Mesothelial cell of epicardium (in vitro differentiated cells): Measurements from ENCODE around the gene CREM. TPM values are rescaled to one million over a fixed set of nuclear protein-coding genes. Genes with fewer than 3 reads are reported as not detected.
"Not testable (repeated sequence)": the region's sequence is repeated elsewhere in the genome, so short reads cannot be mapped to it uniquely, and the experiment has no call there.

Source experiments
- DNase-seq, 2 experiments: peaks; one replicate each; pipeline ENCODE4 v3.0.0; 2021; ENCODE audit warnings: low spot score in 2 of 2; ENCODE audit not compliant: unreplicated experiment in 2 of 2
- H3K27ac Mint-ChIP-seq: 2 replicates; pipeline ENCODE4 v1.8.0; 2021; ENCODE audit warnings: mixed read lengths
- H3K27me3 Mint-ChIP-seq: 2 replicates; pipeline ENCODE4 v1.8.0; 2021; ENCODE audit warnings: low read depth, mixed read lengths
- H3K36me3 Mint-ChIP-seq: 2 replicates; pipeline ENCODE4 v1.8.0; 2021; ENCODE audit warnings: mixed read lengths
- H3K4me1 Mint-ChIP-seq: 2 replicates; pipeline ENCODE4 v1.8.0; 2021; ENCODE audit warnings: mixed read lengths
- H3K4me3 Mint-ChIP-seq: 2 replicates; pipeline ENCODE4 v1.8.0; 2021; ENCODE audit warnings: mild to moderate bottlenecking, moderate library complexity, mixed read lengths
- H3K9me3 Mint-ChIP-seq: 2 replicates; pipeline ENCODE4 v1.8.0; 2021; ENCODE audit warnings: mixed read lengths
- CTCF ChIP-seq: fragments of 200-600 bp; sonication (generic); IDR thresholded peaks from one replicate; pipeline ENCODE4 v1.5.0; 2021; ENCODE audit warnings: antibody characterized with exemption; ENCODE audit not compliant: unreplicated experiment
- total RNA-seq: library from RNA; stranded (reverse); gene quantifications from 3 replicates; pipeline ENCODE4 v1.2.1, GENCODE V29; 2021

The CREM gene
- 31.8 to 37.2 TPM (median 34.2 TPM) in 3 replicates for total RNA-seq

DNA sequence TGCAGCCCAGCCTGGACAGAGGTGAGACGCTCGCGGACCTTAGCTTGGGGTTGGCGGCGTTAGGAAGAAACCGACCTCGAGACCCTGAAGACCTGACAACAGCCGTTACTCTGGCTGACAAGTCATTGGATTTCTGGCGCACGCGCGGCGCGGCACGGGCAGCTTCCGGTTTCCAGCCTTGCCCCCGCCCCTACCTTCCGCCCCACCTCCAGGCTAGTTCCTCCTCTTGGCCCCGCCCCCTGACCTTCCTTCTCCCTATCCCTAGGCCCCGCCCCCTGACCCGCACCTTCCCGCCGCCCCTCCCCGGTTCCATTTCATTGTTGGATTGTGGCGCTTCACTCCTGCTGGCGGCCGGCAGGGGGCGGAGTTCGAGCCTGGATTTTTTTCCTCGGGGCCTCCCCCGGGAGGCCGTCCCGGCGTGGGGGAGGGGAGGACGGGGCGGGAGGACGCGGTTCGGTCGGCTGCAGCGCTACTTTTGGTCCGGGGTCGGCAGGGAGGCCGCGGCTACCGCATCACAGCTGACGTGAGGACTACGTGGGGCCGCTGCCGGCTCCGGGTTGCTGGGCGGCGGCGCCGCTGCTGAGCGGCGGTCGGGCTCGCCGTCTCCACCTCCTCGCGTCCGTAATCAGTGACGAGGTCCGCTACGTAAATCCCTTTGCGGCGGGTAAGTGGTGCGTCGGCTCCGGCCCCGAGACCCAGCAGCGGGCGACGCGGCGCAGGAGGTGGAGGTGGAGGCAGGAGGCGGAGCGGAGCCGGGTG, at the start of gene CREM:
TSS of gene CREM (plus strand) at position 317 of the 759 bp plus-strand sequence. CDS start 10,990 bp downstream, outside the sequence.
- peak; percentile 100 for TF ChIP-seq CTCF
- Mint-ChIP-seq H3K9me3 (no peaks in the 10 kb centered on the region), H3K36me3 (no peaks in the 10 kb centered on the region), H3K4me3 (peak within 1 kb of the TSS; percentile 89), H3K27me3 (no peaks in the 10 kb centered on the region), H3K27ac (peak within 1 kb of the TSS; percentile 98), H3K4me1 (peaks cover 24% of the 10 kb centered on the region)
- peak; percentile 98 to 100 for DNase-seq

DNA sequence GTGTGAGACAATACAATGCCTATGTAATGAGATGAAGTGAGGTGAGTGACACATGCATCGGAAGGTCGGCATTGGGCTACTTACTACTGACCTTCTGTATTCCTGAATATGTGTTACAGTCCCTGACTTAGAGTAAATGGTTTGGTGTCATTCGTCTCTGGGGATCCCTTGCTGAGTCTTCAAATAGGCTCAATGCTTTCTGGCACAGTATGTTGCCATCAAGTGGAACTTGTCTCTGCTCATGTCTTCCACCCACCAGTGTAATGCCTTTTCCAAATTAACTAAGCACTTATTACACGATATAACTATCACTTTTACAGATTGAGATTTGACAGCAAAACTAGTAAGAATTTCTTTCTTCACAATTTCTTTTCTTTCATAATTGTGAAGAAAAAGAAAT, 47.4 kb upstream of the CREM start:
- peaks cover 19% of the 10 kb centered on the region for H3K9me3 Mint-ChIP-seq
- no peaks in the 10 kb centered on the region for H3K27me3 Mint-ChIP-seq
- no peaks in the 10 kb centered on the region for H3K4me1 Mint-ChIP-seq
- no peak overlapping the region for H3K27ac Mint-ChIP-seq
- TF ChIP-seq CTCF, result no peak
- no peak overlapping the region for H3K4me3 Mint-ChIP-seq
- no peak for DNase-seq
- peaks cover 28% of the 10 kb centered on the region for H3K36me3 Mint-ChIP-seq

- Mint-ChIP-seq H3K27ac (no peak overlapping the region), H3K4me3 (no peak overlapping the region), H3K27me3 (no peaks in the 10 kb centered on the region), H3K36me3 (peaks cover 31% of the 10 kb centered on the region), H3K4me1 (no peaks in the 10 kb centered on the region), H3K9me3 (peaks cover 22% of the 10 kb centered on the region)
- no peak for TF ChIP-seq CTCF
- no peak for DNase-seq
Observed at GRCh38 chr10:35079763-35080162, 46.9 kb upstream of the CREM start.

- not testable (repeated sequence) for H3K27me3 Mint-ChIP-seq, DNase-seq, H3K4me3 Mint-ChIP-seq, H3K4me1 Mint-ChIP-seq, H3K27ac Mint-ChIP-seq
- peaks cover 31% of the 10 kb centered on the region for H3K36me3 Mint-ChIP-seq
- peaks cover 22% of the 10 kb centered on the region for H3K9me3 Mint-ChIP-seq
Observed at GRCh38 chr10:35080261-35080660, 46.4 kb upstream of the CREM start.

DNA sequence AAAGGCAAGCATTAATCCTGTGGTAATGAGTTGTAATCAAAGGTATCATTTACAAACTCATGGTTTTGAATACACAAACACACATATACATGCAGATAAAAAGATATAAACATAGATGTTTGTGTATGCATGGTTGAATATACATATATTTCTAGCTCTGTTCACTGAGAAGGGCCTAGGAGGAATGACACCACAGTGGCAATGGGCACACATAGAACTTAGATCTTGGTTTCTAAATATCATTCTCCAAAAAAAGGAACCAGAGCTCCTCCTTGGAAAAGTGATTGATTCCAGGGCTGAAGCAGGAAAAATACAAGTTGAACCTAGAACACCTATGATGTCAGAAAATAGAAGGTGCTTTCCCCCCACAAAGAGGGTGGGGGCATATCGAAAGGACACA, 43.4 kb upstream of the CREM start:
- peaks cover 42% of the 10 kb centered on the region for H3K36me3 Mint-ChIP-seq
- no peak overlapping the region for H3K27ac Mint-ChIP-seq
- DNase-seq, result no peak
- peaks cover 2% of the 10 kb centered on the region for H3K4me1 Mint-ChIP-seq
- no peak for TF ChIP-seq CTCF
- H3K4me3 Mint-ChIP-seq, result no peak overlapping the region
- H3K27me3 Mint-ChIP-seq, result no peaks in the 10 kb centered on the region
- H3K9me3 Mint-ChIP-seq, result peaks cover 22% of the 10 kb centered on the region

- peak overlapping the region; percentile 96 for H3K4me3 Mint-ChIP-seq
- H3K27me3 Mint-ChIP-seq, result no peaks in the 10 kb centered on the region
- peaks cover 24% of the 10 kb centered on the region for H3K4me1 Mint-ChIP-seq
- no peak for DNase-seq
- H3K27ac Mint-ChIP-seq, result peak overlapping the region; percentile 96
- no peaks in the 10 kb centered on the region for H3K9me3 Mint-ChIP-seq
- H3K36me3 Mint-ChIP-seq, result peaks cover 11% of the 10 kb centered on the region
- no peak for TF ChIP-seq CTCF
Observed at GRCh38 chr10:35089611-35090161, 37.0 kb upstream of the CREM start.
